HG03064 (cell line): ENCODE measurements around the gene KIF5B.
"Not testable (repeated sequence)": the region's sequence is repeated elsewhere in the genome, so short reads cannot be mapped to it uniquely, and the experiment has no call there.

ENCODE experiments used
- ATAC-seq: cut with Tn5 transposase; IDR thresholded peaks from one replicate; pipeline ENCODE4 v1.9.1; 2021; ENCODE audit warnings: low read depth; ENCODE audit not compliant: unreplicated experiment

KIF5B gene

GRCh38 chr10:32056136-32057035 lies at the start of gene KIF5B:
TSS of gene KIF5B (minus strand) at chr10:32056425. CDS start at chr10:32055973, 452 bp downstream.
- ATAC-seq, result peak; percentile 87

GRCh38 chr10:32105782-32106382 lies 49.7 kb upstream of the KIF5B start:
- ATAC-seq, result no peak

GRCh38 chr10:32104622-32105509 lies 48.6 kb upstream of the KIF5B start:
- ATAC-seq, result no peak

GRCh38 chr10:32104181-32104580 lies 48.0 kb upstream of the KIF5B start:
- no peak for ATAC-seq

DNA sequence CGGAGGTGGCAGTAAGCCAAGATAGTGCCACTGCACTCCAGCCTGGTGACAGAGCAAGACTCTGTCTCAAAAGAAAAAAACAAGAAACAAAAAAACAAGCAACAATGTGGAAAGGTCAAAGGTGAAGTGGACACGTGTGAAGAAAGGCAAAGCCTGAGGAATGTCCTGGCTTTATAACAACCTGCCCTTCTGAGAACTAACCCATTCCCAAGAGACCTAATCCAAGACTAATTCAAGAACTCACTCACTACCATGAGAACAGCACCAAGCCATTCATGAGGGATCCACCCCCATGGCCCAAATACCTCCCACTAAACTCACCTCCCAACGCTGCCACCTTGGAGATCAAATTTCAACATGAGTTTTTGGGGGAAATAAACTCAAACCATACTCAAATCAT lies 47.5 kb upstream of the KIF5B start:
- ATAC-seq, result no peak

GRCh38 chr10:32098566-32099259 lies 42.5 kb upstream of the KIF5B start:
- ATAC-seq, result not testable (repeated sequence)

DNA sequence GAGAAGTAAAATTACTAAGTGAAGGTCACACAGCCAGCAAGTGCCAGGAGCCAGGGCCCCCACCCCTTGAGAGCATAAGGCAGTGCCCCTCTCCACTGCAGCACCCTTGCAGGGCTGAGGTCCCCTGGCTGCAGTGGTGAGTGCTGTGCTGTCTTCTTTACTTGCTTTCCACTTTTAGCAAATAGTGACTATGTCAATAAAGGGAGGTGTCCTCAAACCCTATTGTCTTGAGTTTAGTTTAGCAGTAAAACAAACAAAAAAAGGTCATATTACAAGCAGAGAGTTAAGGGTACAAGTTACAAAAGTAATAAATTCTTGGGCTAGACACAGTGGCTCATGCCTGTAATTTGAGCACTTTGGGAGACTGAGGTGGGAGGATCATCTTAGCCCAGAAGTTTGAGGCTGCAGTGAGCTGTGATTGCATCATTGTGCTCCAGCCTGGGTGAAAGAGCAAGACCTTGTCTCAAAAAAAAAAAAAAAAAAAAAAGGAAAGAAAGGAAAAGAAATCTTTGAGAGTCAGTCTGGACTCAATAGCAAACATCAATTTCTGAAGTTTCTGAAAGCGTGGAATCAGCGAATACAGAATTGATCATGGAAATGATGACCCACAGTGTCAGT lies 39.0 kb upstream of the KIF5B start:
- no peak for ATAC-seq

- ATAC-seq, result no peak
Measured at GRCh38 chr10:32093650-32094049, 37.4 kb upstream of the KIF5B start.

GRCh38 chr10:32091046-32091445 lies 34.8 kb upstream of the KIF5B start:
- ATAC-seq, result no peak

- no peak for ATAC-seq
Measured at GRCh38 chr10:32084185-32084851, 28.1 kb upstream of the KIF5B start.

DNA sequence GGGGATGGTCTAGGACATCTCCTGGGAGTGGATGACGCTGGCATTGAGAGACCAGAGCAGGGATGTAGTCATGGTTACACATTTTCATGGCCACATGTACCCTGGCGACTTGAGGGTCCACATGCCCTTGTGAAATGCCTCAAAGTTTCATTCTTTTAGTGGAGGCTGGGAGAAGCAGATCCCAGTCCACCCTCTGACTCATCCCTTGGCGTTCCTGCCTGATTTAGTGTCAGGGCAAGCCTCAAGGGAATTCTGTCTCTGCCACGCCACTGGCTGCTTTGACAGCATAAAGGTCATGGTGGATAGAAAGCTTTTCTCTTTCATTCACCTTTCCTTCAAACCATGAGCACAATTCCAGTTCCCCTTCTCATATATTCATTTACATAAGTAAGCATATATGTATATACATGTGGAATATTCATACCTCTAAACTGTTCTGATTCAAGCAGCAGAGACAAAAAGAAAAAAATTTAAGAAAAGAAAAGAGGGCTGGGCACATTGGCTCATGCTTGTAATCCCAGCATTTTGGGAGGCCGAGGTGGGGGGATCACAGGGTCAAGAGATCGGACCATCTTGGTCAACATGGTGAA lies 21.8 kb upstream of the KIF5B start:
- ATAC-seq, result no peak

DNA sequence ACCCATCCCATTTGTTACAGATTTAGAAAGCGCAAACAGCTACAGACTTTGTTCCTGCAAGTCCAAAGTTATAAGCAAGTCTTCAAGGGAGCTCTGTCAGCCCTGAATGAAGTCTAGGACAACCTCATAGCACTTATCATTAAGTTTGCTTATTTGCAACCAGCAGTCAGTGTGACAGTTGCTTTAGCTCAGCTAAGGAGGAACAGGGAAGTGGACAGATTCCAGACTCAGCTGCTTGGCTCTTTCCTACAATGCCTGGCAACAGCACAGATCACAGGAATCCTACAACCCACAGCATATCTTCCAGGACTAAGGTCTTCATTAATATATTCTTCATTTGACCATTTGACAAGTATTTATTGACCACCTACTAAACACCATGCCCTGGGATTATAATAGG lies 17.4 kb upstream of the KIF5B start:
- no peak for ATAC-seq

DNA sequence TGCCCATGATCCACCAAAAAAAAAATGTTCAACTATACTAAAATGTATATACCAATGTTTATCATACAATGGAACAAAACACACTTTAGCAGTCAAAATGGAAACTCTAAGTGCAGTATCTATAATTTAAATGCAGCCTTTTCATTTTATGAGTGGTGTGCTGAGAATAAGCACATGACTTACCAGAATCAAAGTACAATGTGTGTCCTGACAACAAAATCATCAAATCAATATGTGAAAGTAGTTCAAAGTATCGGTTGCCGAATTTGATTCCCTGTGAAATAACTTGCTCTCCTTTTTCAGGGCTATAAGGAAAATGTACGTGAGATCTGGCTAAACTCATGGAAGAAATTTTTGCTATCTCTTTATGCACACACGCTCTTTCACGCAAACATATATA lies 16.9 kb upstream of the KIF5B start:
- no peak for ATAC-seq

GRCh38 chr10:32072025-32072800 lies 16.0 kb upstream of the KIF5B start:
- no peak for ATAC-seq

DNA sequence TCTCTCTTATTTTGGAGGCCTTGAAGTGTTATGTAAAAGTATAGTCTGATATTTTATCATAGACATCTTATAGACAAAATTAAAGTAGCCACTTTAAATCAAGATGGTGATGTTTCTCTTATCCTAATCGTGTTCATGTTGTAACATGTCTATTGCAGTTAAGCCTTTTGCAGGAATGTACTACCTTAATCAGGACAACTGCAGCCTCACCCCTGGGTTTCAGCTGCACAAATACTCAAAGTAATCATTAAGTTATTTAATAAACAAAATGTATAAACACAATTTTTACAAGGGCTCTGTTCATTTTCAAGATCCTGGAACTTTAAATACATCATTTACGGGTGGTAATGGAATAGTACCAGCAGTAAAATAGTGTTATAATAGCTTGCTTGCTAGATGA lies 14.4 kb upstream of the KIF5B start:
- ATAC-seq, result no peak

- ATAC-seq, result no peak
Measured at GRCh38 chr10:32068569-32068968, 12.3 kb upstream of the KIF5B start.

- not testable (repeated sequence) for ATAC-seq
Measured at GRCh38 chr10:32067931-32068330, 11.7 kb upstream of the KIF5B start.

GRCh38 chr10:32065856-32066255 lies 9.6 kb upstream of the KIF5B start:
- ATAC-seq, result no peak
